Measurements from ENCODE around the gene FBXL22. TPM values are rescaled to one million over a fixed set of nuclear protein-coding genes. Genes with fewer than 3 reads are reported as not detected.

Gene FBXL22
- total RNA-seq, 4 donors from 2014 or later, result 16.1 to 68.9 (median 39.0) TPM

GRCh38 chr15:63573533-63573932 is 23.7 kb upstream of the FBXL22 start:
- no peaks in the 10 kb centered on the region for H3K27me3 ChIP-seq
- peaks cover 0 to 1% (median 0%) of the 10 kb centered on the region in 3 donors for H3K4me1 ChIP-seq
- no peak for TF ChIP-seq EP300 (IDR thresholded peaks at IDR 0.05)
- TF ChIP-seq POLR2A (IDR thresholded peaks at IDR 0.05), result no peak
- TF ChIP-seq CTCF (IDR thresholded peaks at IDR 0.05), result no peak
- no peak overlapping the region for H3K27ac ChIP-seq
- H3K36me3 ChIP-seq, result peaks cover 3 to 74% of the 10 kb centered on the region in 2 donors
- no peak overlapping the region for H3K4me3 ChIP-seq
- H3K9me3 ChIP-seq, result no peaks in the 10 kb centered on the region
- ATAC-seq, result no peak

GRCh38 chr15:63575312-63575711 is 21.9 kb upstream of the FBXL22 start:
- peaks cover 0 to 8% (median 0%) of the 10 kb centered on the region in 3 donors for H3K4me1 ChIP-seq
- no peak overlapping the region for H3K27ac ChIP-seq
- H3K9me3 ChIP-seq, result no peaks in the 10 kb centered on the region
- no peaks in the 10 kb centered on the region for H3K27me3 ChIP-seq
- H3K4me3 ChIP-seq, result no peak overlapping the region
- no peak for ATAC-seq
- WGBS, 2 donors (ENCODE audit: low coverage in 1 of 2), result 33 to 50% methylated on average over 1 of the region's 1 CpG
- TF ChIP-seq EP300 (IDR thresholded peaks at IDR 0.05) (no peak), POLR2AphosphoS5 (IDR thresholded peaks at IDR 0.05) (no peak), CTCF (IDR thresholded peaks at IDR 0.05) (no peak), POLR2A (IDR thresholded peaks at IDR 0.05) (no peak)
- H3K36me3 ChIP-seq, result peaks cover 3 to 65% of the 10 kb centered on the region in 2 donors

- no peak for ATAC-seq
- WGBS, 2 donors (ENCODE audit: low coverage in 1 of 2), result 79% methylated on average over 6 of the region's 6 CpGs
- peaks cover 0 to 8% (median 0%) of the 10 kb centered on the region in 3 donors for H3K4me1 ChIP-seq
- H3K4me3 ChIP-seq, result no peak overlapping the region
- no peaks in the 10 kb centered on the region for H3K27me3 ChIP-seq
- H3K36me3 ChIP-seq, result peaks cover 0 to 60% of the 10 kb centered on the region in 2 donors
- no peak for TF ChIP-seq CTCF (IDR thresholded peaks at IDR 0.05)
- TF ChIP-seq POLR2AphosphoS5 (IDR thresholded peaks at IDR 0.05), result no peak
- no peak for TF ChIP-seq POLR2A (IDR thresholded peaks at IDR 0.05)
- no peak for TF ChIP-seq EP300 (IDR thresholded peaks at IDR 0.05)
- H3K27ac ChIP-seq, result no peak overlapping the region
- H3K9me3 ChIP-seq, result no peaks in the 10 kb centered on the region
Observed at GRCh38 chr15:63576441-63576840, 20.7 kb upstream of the FBXL22 start.

GRCh38 chr15:63582179-63582578 is 15.0 kb upstream of the FBXL22 start:
- no peaks in the 10 kb centered on the region for H3K27me3 ChIP-seq
- no peak overlapping the region for H3K27ac ChIP-seq
- no peaks in the 10 kb centered on the region for H3K9me3 ChIP-seq
- H3K4me1 ChIP-seq, result peaks cover 0 to 12% (median 0%) of the 10 kb centered on the region in 3 donors
- ATAC-seq, result no peak
- no peak for TF ChIP-seq EP300 (IDR thresholded peaks at IDR 0.05)
- no peak for TF ChIP-seq POLR2A (IDR thresholded peaks at IDR 0.05)
- TF ChIP-seq POLR2AphosphoS5 (IDR thresholded peaks at IDR 0.05), result no peak
- no peak for TF ChIP-seq CTCF (IDR thresholded peaks at IDR 0.05)
- peaks cover 0 to 53% of the 10 kb centered on the region in 2 donors for H3K36me3 ChIP-seq
- H3K4me3 ChIP-seq, result no peak overlapping the region

GRCh38 chr15:63582718-63583426 is 14.3 kb upstream of the FBXL22 start:
- Histone ChIP-seq H3K27me3 (no peaks in the 10 kb centered on the region), H3K27ac (no peak overlapping the region), H3K4me3 (no peak overlapping the region), H3K36me3 (peaks cover 0 to 52% of the 10 kb centered on the region in 2 donors), H3K9me3 (no peaks in the 10 kb centered on the region), H3K4me1 (peaks cover 0 to 17% (median 0%) of the 10 kb centered on the region in 3 donors)
- 70 to 100% methylated on average over 1 to 2 of the region's 2 CpGs for WGBS, 2 donors (ENCODE audit: low coverage in 1 of 2)
- TF ChIP-seq POLR2AphosphoS5 (IDR thresholded peaks at IDR 0.05), result no peak
- no peak for TF ChIP-seq EP300 (IDR thresholded peaks at IDR 0.05)
- TF ChIP-seq CTCF (IDR thresholded peaks at IDR 0.05), result no peak
- TF ChIP-seq POLR2A (IDR thresholded peaks at IDR 0.05), result no peak
- ATAC-seq, result no peak

Data from gastroesophageal sphincter (tissue), 4 donors.